HL-60 (cell line): Measurements from ENCODE around the gene PSMD1.

Source experiments
- DNase-seq, 2 experiments: peaks; one replicate each; pipeline ENCODE4 v3.0.0-alpha.2; 2010 to 2020; ENCODE audit warnings: low read depth in 1 of 2, low spot score in 1 of 2
- H3K27ac ChIP-seq: fragments of 250-450 bp; sonication (Bioruptor Pico); replicated peaks from 2 replicates; pipeline ENCODE4 v1.5.1; 2020; ENCODE audit warnings: mild to moderate bottlenecking, moderate library complexity
- H3K27me3 ChIP-seq: fragments of 250-450 bp; sonication (Bioruptor Pico); 2 replicates; pipeline ENCODE4 v1.5.1; 2021; ENCODE audit warnings: mild to moderate bottlenecking, moderate library complexity; ENCODE audit not compliant: insufficient read depth, poor library complexity, severe bottlenecking
- H3K4me3 ChIP-seq: replicated peaks from 2 replicates; pipeline ENCODE4 v1.5.1; 2011; ENCODE audit warnings: mild to moderate bottlenecking, control low read depth, low read length; ENCODE audit not compliant: insufficient read depth
- CTCF ChIP-seq: IDR thresholded peaks from one replicate; pipeline ENCODE4 v1.5.1; 2011; ENCODE audit warnings: low read length, control low read depth, inconsistent platforms; ENCODE audit not compliant: insufficient read depth
- GABPA ChIP-seq: IDR thresholded peaks from 2 replicates; pipeline ENCODE4 v1.6.1; 2012; ENCODE audit warnings: low read depth
- POLR2AphosphoS5 ChIP-seq: IDR thresholded peaks from 2 replicates; pipeline ENCODE4 v1.6.1; 2012; ENCODE audit warnings: low read depth
- REST ChIP-seq: IDR thresholded peaks from 2 replicates; pipeline ENCODE4 v1.6.1; 2012; ENCODE audit warnings: low read depth; ENCODE audit not compliant: insufficient replicate concordance
- SPI1 ChIP-seq: IDR thresholded peaks from 2 replicates; pipeline ENCODE4 v1.6.1; 2012; ENCODE audit warnings: low read depth, mild to moderate bottlenecking, borderline replicate concordance
- long read RNA-seq: library from polyadenylated mRNA; unstranded; transcript quantifications from one replicate; pipeline ENCODE4 v2.0.0, GENCODE V29; 2020

PSMD1 gene
- long read RNA-seq, partial matches to known transcripts: 725 of 766 reads
- long read RNA-seq, other reads (novel, unspliced or antisense): 39 of 766 reads

DNA sequence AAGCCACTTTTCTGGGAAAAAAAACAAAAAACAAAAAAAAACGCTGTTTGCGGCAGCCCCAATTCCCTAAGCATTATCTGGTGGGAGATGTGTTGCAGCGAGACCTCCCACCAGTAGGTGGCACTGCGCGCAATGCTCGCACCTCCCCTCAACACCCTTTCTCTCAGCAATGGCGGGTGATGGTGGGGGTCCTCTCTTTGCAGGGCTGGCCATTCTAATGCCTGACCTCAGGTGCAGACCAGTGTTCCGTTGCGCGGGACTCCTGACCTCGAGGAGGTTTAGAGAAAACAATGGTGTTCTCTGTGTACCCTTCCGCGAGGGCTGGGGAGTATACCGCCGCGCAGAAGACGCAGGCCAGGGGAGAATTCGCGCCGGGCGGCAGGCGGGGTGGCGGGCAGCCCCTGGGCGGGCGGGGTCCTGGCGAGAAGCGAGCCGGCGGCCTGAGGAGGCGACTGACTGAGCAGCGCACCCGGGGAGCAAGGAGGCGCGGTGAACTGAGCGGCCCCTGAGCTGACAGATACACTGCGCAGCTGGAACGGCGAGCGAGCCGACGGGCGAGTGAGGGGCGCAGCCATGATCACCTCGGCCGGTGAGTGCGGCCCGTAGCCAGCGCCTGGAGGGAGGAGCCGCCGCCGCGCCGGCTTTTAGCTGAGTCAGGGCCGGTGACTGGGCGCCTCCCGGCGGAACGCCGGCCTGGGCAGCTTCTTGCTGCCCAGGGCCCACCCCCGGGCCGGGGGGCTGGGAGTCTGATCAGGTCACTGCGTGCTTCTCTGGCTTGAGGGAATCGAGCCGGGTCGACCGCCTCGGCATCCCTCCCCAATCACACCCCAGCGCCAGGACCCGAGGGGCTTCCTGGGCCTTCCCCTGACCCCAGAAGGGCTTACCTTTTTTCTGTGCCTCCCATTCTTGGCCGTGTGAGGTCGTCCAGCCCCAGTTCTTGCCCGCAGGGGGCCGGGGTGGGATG lies at the start of gene PSMD1:
Gene PSMD1, plus strand, starts transcription at position 415 of the 964 bp plus-strand sequence. Its CDS starts 159 bp downstream, at position 574.
- Histone ChIP-seq H3K27me3 (no peaks in the 10 kb centered on the region), H3K27ac (peak within 1 kb of the TSS; percentile 99), H3K4me3 (peak within 1 kb of the TSS; percentile 99)
- peak; percentile 90 to 96 for DNase-seq
- TF ChIP-seq GABPA (no peak), SPI1 (no peak), REST (peak; percentile 18), CTCF (peak; percentile 86), POLR2AphosphoS5 (peak; percentile 52; the same call in 1 of the 2 replicates)

GRCh38 chr2:231007286-231008098 lies 49.2 kb upstream of the PSMD1 start:
- TF ChIP-seq POLR2AphosphoS5 (no peak), SPI1 (no peak), GABPA (no peak), CTCF (no peak)
- Histone ChIP-seq H3K27ac (no peak overlapping the region), H3K27me3 (no peaks in the 10 kb centered on the region), H3K4me3 (no peak overlapping the region)
- DNase-seq: no peak

- Histone ChIP-seq H3K27ac (no peak overlapping the region), H3K27me3 (no peaks in the 10 kb centered on the region), H3K4me3 (no peak overlapping the region)
- TF ChIP-seq REST: no peak
- no peak for DNase-seq
These were observed 48.5 kb upstream of the PSMD1 start for GRCh38 chr2:231008131-231008530.
